DOHH2 (cell line): ENCODE measurements around the gene PDE3B.

ENCODE experiments used
- CTCF ChIP-seq: fragments of 200-600 bp; sonication (generic); IDR thresholded peaks from one replicate; pipeline ENCODE4 v1.5.1; 2014; ENCODE audit warnings: antibody characterized with exemption, mild to moderate bottlenecking, low read depth, low read length; ENCODE audit not compliant: poor library complexity, severe bottlenecking
- EZH2phosphoT487 ChIP-seq: fragments of 200-600 bp; sonication (generic); IDR thresholded peaks from 2 replicates; pipeline ENCODE4 v1.6.1; 2017; ENCODE audit warnings: borderline replicate concordance, mild to moderate bottlenecking, antibody characterized with exemption, low read length, moderate library complexity, mixed read lengths

DNA sequence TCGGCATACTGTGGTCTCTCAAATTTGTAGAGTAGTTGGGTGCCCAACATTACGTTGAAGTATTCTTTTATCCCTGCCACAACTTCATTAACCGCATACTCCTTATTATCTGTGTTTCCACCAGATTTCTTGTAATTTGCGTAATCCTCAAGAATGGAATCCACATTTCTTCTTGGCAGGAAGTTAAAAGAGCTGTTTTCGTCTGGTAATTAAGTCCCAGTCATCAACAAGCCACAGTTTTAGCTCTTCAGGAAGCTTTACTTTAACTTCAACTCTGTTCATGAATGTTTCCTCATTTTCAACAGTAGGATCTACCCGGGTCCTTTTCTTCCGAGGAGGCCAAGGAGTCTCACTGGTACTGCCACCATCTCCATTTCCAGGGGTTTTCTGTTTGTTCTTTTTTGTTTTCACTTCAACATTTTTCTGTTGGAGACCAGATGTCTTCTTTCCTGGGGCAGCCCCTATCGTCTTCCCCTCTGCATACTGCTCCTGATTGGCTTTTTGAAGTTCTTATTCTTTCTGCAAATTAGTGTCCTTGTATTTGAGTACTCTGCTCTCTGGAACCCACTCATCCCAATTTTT, 30.3 kb downstream of the PDE3B start:
- no peak for TF ChIP-seq CTCF
- TF ChIP-seq EZH2phosphoT487 = no peak
